Calu3 (cell line): ENCODE measurements around the gene ZNF80. TPM values are rescaled to one million over a fixed set of nuclear protein-coding genes. Genes with fewer than 3 reads are reported as not detected.

Experiments
- BruUV-seq: library from RNA; stranded (reverse); fragments of 400-500 nt; replicated peaks from 2 replicates; lab custom pipeline; 2021; lab: Mats Ljungman, UMichigan
- CTCF ChIA-PET: fragments of 300-600 bp; sonication (Branson Sonifier 250); formaldehyde crosslinking; loops from one replicate; lab custom pipeline; 2022; ENCODE audit warnings: antibody characterized with exemption; lab: Charles Lee
- DNase-seq: peaks from one replicate; pipeline ENCODE4 v3.0.0; 2022
- H3K27ac Mint-ChIP-seq: one replicate; pipeline ENCODE4 v1.8.0; 2022; ENCODE audit warnings: mixed read lengths; ENCODE audit not compliant: unreplicated experiment
- H3K27me3 Mint-ChIP-seq: one replicate; pipeline ENCODE4 v1.8.0; 2022; ENCODE audit warnings: mixed read lengths; ENCODE audit not compliant: unreplicated experiment
- H3K36me3 Mint-ChIP-seq: one replicate; pipeline ENCODE4 v1.8.0; 2022; ENCODE audit warnings: mild to moderate bottlenecking, moderate library complexity, mixed read lengths; ENCODE audit not compliant: insufficient read depth, unreplicated experiment
- H3K4me1 Mint-ChIP-seq: one replicate; pipeline ENCODE4 v1.8.0; 2022; ENCODE audit warnings: mild to moderate bottlenecking, low read depth, mixed read lengths; ENCODE audit not compliant: unreplicated experiment
- H3K4me3 Mint-ChIP-seq: one replicate; pipeline ENCODE4 v1.8.0; 2022; ENCODE audit warnings: mild to moderate bottlenecking, low read depth, moderate library complexity, mixed read lengths; ENCODE audit not compliant: unreplicated experiment
- H3K9me3 Mint-ChIP-seq: one replicate; pipeline ENCODE4 v1.8.0; 2022; ENCODE audit warnings: low read depth, mixed read lengths; ENCODE audit not compliant: unreplicated experiment
- intact Hi-C: fragments of 100-400 bp; cut with micrococcal nuclease; formaldehyde crosslinking; loops from one replicate; pipeline ENCODE4 v1.10.0; 2022; ENCODE audit not compliant: unreplicated experiment
- total RNA-seq: library from RNA; stranded (reverse); gene quantifications from 2 replicates; pipeline ENCODE4 v1.2.3, GENCODE V29; 2022
- TF ChIP-seq, protein P1 (sequence below): fragments of 200-600 bp; IDR thresholded peaks from one replicate; pipeline ENCODE4 v1.8.0; 2022; ENCODE audit warnings: antibody characterized with exemption; ENCODE audit not compliant: unreplicated experiment

Gene ZNF80
- total RNA-seq, 1 experiment from 2014 or later: not detected

DNA sequence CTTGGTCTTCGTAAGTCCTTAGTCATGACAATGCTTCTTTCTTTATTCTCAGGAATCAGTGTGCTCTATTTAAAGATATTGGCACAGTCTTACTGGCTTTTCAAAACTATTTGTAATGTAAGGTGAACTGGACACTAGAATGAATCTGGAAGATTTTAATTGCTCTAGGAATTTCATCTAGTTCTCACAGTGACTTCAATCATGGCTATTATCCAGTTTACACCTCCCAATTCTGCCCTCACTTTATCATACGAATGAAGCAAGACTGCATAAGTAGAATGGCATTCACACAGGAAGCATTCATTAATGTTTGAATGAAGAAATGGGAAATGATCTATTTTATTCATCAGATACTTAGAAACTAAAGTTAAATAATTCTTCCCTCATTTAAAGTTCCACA, 31.8 kb downstream of the ZNF80 start:
- CTCF ChIA-PET: no interaction called here
- Mint-ChIP-seq H3K4me3 (no peak overlapping the region), H3K9me3 (no peaks in the 10 kb centered on the region), H3K27me3 (peaks cover 53% of the 10 kb centered on the region), H3K27ac (no peak overlapping the region), H3K36me3 (no peaks in the 10 kb centered on the region), H3K4me1 (no peaks in the 10 kb centered on the region)
- intact Hi-C loops: no loop called here
- TF ChIP-seq, protein P1, sequence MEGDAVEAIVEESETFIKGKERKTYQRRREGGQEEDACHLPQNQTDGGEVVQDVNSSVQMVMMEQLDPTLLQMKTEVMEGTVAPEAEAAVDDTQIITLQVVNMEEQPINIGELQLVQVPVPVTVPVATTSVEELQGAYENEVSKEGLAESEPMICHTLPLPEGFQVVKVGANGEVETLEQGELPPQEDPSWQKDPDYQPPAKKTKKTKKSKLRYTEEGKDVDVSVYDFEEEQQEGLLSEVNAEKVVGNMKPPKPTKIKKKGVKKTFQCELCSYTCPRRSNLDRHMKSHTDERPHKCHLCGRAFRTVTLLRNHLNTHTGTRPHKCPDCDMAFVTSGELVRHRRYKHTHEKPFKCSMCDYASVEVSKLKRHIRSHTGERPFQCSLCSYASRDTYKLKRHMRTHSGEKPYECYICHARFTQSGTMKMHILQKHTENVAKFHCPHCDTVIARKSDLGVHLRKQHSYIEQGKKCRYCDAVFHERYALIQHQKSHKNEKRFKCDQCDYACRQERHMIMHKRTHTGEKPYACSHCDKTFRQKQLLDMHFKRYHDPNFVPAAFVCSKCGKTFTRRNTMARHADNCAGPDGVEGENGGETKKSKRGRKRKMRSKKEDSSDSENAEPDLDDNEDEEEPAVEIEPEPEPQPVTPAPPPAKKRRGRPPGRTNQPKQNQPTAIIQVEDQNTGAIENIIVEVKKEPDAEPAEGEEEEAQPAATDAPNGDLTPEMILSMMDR: no peak
- no peak for DNase-seq
- no TSS peak for BruUV-seq

- Mint-ChIP-seq H3K4me1 (no peaks in the 10 kb centered on the region), H3K27me3 (no peaks in the 10 kb centered on the region), H3K4me3 (no peak overlapping the region), H3K27ac (no peak overlapping the region), H3K36me3 (no peaks in the 10 kb centered on the region), H3K9me3 (no peaks in the 10 kb centered on the region)
- CTCF ChIA-PET: no interaction called here
- TF ChIP-seq, protein P1: no peak
- no TSS peak for BruUV-seq
- intact Hi-C loops: no loop called here
- no peak for DNase-seq
These were observed 42.6 kb downstream of the ZNF80 start for GRCh38 chr3:114194750-114195149.

DNA sequence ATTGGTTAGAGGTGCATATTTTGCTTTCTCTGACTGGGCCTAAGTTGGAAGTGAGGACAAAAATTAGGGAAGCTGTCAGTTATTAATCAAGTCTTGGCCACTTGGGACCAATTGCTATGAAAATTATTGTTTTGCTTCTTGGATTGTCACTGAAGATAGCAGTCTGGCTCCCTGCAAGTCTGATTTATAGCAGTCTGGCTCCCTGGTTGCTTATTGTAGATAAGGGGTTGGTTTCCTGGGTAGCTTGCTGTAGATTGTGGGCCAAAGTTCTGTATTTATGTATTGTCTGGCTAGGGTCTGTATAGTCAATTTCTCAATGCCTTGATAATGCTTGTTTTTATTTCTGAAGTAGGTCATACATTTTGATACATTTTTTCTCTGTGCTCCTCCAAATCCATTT, 45.2 kb downstream of the ZNF80 start:
- no peaks in the 10 kb centered on the region for H3K4me1 Mint-ChIP-seq
- CTCF ChIA-PET: no interaction called here
- TF ChIP-seq, protein P1: no peak

DNA sequence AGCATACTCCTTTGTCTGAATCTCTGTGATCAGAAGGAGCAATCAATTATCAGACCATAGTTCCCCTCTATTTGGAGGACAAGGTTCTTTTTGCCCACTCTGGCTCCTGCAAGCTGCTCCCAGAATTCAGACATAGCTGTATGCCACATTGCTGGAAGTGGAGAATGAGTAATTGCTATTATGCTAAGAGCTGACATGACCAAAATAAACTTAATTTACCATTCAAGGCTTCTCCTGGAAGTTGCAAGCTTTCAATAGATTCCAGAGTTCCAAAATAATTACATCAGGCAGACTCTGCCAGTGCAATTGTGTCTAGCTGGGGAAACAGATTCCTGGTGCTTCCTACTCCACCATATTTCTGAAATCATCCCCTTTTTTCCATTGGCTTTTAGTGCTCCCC, 50.9 kb downstream of the ZNF80 start:
- Mint-ChIP-seq H3K27me3 (peaks cover 69% of the 10 kb centered on the region), H3K4me1 (no peaks in the 10 kb centered on the region), H3K4me3 (no peak overlapping the region), H3K27ac (no peak overlapping the region), H3K9me3 (no peaks in the 10 kb centered on the region), H3K36me3 (no peaks in the 10 kb centered on the region)
- DNase-seq: no peak
- intact Hi-C loops: no loop called here
- BruUV-seq: no TSS peak
- TF ChIP-seq, protein P1: no peak
- CTCF ChIA-PET: no interaction called here

More for the DNA sequence above, 45.2 kb downstream of the ZNF80 start:
- Mint-ChIP-seq H3K4me3 (no peak overlapping the region), H3K9me3 (no peaks in the 10 kb centered on the region), H3K27ac (no peak overlapping the region), H3K27me3 (peaks cover 14% of the 10 kb centered on the region), H3K36me3 (no peaks in the 10 kb centered on the region)
- intact Hi-C loops: no loop called here
- no peak for DNase-seq
- BruUV-seq: no TSS peak

Other genes starting within 250 kb of the ZNF80 start
- 5.9 and 6.5 TPM in 2 replicates for gene CCDC191, start 181.1 kb downstream of the ZNF80 start, total RNA-seq
- gene QTRT2, start 180.8 kb downstream of the ZNF80 start, total RNA-seq: 44.3 and 45.7 TPM in 2 replicates
- not detected in 2 replicates for gene DRD3, start 58.5 kb downstream of the ZNF80 start, total RNA-seq
- not detected in 2 replicates for gene TIGIT, start 56.5 kb upstream of the ZNF80 start, total RNA-seq